AG10803 (cell line): Measurements from ENCODE around the gene DYNC1H1.

ENCODE experiments used
- DNase-seq: peaks from one replicate; pipeline ENCODE4 v3.0.0; 2010; ENCODE audit warnings: low read depth
- H3K4me3 ChIP-seq: 2 replicates; pipeline ENCODE4 v1.5.1; 2011; ENCODE audit warnings: mild to moderate bottlenecking, low read length, control low read depth
- TF ChIP-seq, protein P1 (sequence below): conservative IDR thresholded peaks from 2 replicates; pipeline ENCODE4 v1.5.1; 2011; ENCODE audit warnings: mild to moderate bottlenecking, low read length, control low read depth, inconsistent platforms

Gene DYNC1H1

DNA sequence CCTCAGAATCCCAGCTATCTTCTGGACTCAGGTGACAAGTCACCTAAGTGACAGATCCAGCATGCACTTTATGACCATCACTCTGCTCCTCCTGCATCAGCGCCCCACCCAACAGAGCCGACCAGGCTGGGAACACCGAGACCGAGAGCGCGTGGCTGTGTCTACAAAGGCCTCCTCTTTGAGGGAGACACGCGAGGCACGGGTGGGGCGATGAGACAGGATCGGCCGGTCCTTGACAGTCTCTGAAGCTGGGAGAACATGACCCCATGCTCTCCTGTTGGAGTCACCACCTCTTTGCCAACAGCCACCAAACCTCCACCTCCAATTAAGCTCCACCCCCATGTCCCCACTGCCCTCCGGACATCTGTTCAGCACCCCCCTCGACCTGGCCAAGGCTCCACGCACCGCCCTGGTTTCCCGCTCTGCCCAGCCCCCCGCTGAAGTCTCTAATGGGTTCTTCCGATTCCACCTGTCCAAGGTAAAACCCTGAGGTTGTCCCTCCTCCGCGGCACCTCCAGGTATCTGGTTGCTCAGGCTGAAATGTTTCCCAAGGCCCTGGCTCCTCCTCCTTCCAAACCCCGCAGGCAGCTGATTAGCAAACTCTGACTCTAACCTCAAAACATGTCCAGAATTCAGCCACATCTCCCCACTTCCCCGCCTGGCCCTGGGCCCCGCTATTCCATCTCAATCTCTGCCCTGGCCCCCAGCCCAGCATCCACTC, 91.0 kb downstream of the DYNC1H1 start:
- TF ChIP-seq, protein P1, sequence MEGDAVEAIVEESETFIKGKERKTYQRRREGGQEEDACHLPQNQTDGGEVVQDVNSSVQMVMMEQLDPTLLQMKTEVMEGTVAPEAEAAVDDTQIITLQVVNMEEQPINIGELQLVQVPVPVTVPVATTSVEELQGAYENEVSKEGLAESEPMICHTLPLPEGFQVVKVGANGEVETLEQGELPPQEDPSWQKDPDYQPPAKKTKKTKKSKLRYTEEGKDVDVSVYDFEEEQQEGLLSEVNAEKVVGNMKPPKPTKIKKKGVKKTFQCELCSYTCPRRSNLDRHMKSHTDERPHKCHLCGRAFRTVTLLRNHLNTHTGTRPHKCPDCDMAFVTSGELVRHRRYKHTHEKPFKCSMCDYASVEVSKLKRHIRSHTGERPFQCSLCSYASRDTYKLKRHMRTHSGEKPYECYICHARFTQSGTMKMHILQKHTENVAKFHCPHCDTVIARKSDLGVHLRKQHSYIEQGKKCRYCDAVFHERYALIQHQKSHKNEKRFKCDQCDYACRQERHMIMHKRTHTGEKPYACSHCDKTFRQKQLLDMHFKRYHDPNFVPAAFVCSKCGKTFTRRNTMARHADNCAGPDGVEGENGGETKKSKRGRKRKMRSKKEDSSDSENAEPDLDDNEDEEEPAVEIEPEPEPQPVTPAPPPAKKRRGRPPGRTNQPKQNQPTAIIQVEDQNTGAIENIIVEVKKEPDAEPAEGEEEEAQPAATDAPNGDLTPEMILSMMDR, result no peak
- H3K4me3 ChIP-seq, result no peak overlapping the region
- DNase-seq, result peak; percentile 76

DNA sequence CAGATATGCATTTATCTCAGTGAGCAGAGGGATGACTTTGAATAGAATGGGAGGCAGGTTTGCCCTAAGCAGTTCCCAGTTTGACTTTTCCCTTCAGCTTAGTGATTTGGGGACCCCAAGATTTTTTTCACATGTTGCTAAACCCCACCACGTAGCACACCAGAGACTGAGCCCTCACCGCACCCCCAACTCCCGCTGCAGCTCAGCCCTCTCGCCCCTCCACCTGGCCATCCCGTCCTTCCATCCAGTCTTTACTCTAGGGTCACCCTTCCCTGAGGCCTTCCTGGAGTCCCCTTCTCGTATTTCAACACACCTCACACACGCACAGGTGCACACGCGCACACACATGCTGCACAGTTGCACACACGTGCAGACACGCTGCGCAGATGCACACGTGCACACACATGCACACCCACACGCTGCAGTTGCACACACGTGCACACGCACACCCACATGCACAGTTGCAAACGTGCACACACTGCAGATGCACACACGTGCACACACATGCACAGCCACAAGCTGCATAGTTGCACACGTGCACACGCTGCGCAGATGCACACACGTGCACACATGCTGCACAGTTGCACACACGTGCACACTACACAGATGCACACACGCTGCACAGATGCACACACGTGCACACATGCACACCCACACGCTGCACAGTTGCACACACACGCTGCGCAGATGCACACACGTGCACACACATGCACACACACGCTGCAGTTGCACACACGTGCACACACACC, 92.5 kb downstream of the DYNC1H1 start:
- no peak for DNase-seq
- H3K4me3 ChIP-seq, result no peak overlapping the region
- TF ChIP-seq, protein P1, result no peak

DNA sequence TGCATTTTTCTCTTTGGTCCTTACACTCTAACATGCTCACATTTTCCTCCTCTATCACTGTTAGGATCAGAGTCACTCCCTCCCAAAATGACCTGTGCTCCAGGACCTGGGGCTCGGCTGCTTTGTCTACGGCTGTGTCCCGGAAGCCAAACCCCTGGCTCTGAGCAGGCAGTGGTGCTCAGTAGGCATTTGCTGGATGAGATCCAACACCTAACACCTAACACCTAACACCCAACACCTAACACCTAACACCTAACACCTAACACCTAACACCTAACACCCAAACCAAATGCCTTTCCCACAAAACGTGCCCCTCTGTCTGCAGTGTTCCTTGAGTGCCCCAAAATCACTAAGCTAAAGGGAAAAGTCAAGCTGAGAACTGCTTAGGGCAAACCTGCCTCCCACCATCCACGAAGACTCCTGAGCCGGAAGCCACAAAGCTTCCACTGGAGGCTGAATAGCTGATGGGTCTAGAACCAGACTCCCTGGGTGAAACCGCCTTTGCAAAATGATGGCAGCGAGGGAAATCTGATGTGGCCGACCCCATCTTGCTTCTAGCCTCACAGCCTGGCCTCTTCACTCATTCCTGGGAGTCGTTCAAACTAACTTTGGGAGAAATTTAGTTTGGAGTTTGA, 93.2 kb downstream of the DYNC1H1 start:
- TF ChIP-seq, protein P1, result no peak
- DNase-seq, result no peak
- H3K4me3 ChIP-seq, result no peak overlapping the region

DNA sequence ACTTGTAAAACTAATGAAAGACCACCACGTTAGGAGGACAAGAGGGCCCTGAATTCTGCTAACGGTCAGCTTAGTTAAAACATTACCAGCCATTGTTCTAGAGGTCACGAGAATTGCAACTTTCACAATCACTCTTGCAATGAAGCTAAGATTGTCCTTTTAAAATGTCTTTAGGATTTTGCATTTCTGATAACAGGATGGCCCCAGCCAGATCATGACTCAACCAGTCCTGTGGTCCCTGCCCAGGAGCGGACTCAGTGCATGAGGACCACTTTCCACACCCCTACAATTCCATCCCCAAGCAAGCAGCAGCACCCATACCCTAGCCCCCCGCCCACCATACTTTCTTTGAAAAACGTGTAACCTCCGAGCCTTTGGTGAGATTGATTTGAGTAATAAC, 93.8 kb downstream of the DYNC1H1 start:
- H3K4me3 ChIP-seq, result no peak overlapping the region
- TF ChIP-seq, protein P1, result no peak
- DNase-seq, result no peak

DNA sequence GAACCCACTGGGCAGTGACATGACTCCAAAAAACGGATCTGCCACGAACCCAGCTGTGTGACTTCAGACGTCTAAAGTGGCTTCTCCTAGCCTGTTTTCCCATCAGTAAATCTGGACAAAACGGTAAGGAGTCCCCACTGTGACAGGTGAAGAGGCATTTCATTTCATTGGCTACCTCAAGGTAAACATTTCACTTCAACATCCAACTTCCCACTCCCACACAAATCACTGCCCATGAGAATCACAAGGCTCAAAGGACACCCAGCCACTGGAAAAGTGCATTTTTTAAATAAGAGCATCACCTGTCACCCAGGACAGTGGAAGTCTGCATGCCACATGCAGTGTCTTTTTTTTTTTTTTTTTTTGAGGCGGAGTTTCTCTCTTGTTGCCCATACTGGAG, 94.6 kb downstream of the DYNC1H1 start:
- H3K4me3 ChIP-seq, result no peak overlapping the region
- TF ChIP-seq, protein P1, result no peak
- no peak for DNase-seq

DNA sequence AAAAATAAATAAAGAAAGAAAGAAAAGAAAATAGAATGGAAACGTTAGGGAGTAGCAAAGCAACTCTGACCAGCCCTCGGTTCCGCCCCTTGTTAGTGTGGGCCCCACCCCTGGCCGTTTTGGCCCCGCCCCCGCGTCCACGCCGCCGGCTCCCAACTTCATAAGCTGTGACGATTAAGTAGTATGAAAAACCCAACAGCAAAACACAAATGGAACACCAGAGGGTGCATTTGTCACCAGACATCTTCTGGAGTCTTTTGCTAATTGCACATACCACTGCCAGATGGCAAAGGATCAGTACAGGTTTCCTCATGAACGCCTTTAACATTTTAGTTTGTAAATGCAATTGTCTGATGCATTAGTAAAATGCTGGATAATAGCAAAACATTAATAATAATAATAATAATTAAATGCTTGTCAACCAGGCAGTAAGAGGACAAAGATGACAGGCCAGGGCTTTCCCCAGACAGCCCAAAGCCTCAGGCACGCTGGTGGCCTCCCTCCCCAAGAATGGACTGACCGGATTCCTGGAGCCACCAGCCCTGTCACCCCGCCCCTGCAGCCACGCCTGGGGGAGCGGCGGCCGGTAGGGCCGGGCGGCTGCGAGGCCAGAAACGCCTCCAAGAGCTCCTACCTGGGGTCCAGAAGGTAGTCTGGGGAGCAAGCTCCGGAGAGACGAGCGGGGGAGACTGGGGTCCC, 98.9 kb downstream of the DYNC1H1 start:
- H3K4me3 ChIP-seq, result no peak overlapping the region
- TF ChIP-seq, protein P1, result peak; percentile 63
- DNase-seq, result peak; percentile 90
